GM12878 (cell line): ENCODE measurements around the gene MLXIP. TPM values are rescaled to one million over a fixed set of nuclear protein-coding genes. Genes with fewer than 3 reads are reported as not detected.
"Not testable (repeated sequence)": the region's sequence is repeated elsewhere in the genome, so short reads cannot be mapped to it uniquely, and the experiment has no call there.

ENCODE experiments used
- ATAC-seq: fragments of 200-7000 bp; cut with Tn5 transposase; 3 replicates; pipeline ENCODE4 v1.9.1; 2020; ENCODE audit warnings: mild to moderate bottlenecking, moderate library complexity
- BruUV-seq: library from RNA; stranded (reverse); fragments of 400-500 nt; replicated peaks from 2 replicates; lab custom pipeline; 2021; lab: Mats Ljungman, UMichigan
- CTCF ChIA-PET: fragments of 300-600 bp; sonication (Branson Sonifier 250); formaldehyde crosslinking; extraction: SDS; loops from one replicate; lab custom pipeline; 2021; ENCODE audit warnings: inconsistent platforms; lab: Yijun Ruan, JAX
- POLR2A ChIA-PET: fragments of 350-600 bp; formaldehyde crosslinking; extraction: SDS; loops from one replicate; lab custom pipeline; 2021; ENCODE audit warnings: inconsistent platforms; lab: Charles Lee
- RAD21 ChIA-PET: fragments of 300-600 bp; sonication (Branson Sonifier 250); formaldehyde crosslinking; loops from one replicate; lab custom pipeline; 2023; ENCODE audit warnings: antibody characterized with exemption; ENCODE audit not compliant: unreplicated experiment; lab: Charles Lee
- SMC1A ChIA-PET: fragments of 300-600 bp; sonication (Branson Sonifier 250); formaldehyde crosslinking; loops from one replicate; lab custom pipeline; 2023; ENCODE audit not compliant: unreplicated experiment, uncharacterized antibody; lab: Charles Lee
- DNase-seq: peaks from one replicate; pipeline ENCODE4 v3.0.0-alpha.2; 2011; ENCODE audit warnings: low read depth, low spot score
- FAIRE-seq: peaks from 3 replicates; lab custom pipeline; 2011; peaks lifted over from hg19 to GRCh38; lab: Jason Lieb, UNC
- H2AFZ ChIP-seq: 2 replicates; pipeline ENCODE4 v1.6.0; 2011; ENCODE audit warnings: low read depth, low read length, control low read depth; ENCODE audit not compliant: control insufficient read depth
- H3K27ac ChIP-seq: 2 replicates; pipeline ENCODE4 v1.5.1; 2011; ENCODE audit warnings: control low read depth; ENCODE audit not compliant: control insufficient read depth, insufficient read depth
- H3K27me3 ChIP-seq, 2 experiments: replicated peaks in 1 of 2; 2 replicates each; pipeline versions ENCODE4 v1.6.0 to v1.6.1; 2011; ENCODE audit warnings: low read length in 1 of 2; ENCODE audit not compliant: control insufficient read depth in 2 of 2, insufficient read depth in 2 of 2
- H3K36me3 ChIP-seq, 2 experiments: 2 replicates each; pipeline ENCODE4 v1.5.1; 2011; ENCODE audit warnings: low read length in 1 of 2; ENCODE audit not compliant: control insufficient read depth in 2 of 2, insufficient read depth in 2 of 2
- H3K4me1 ChIP-seq: 2 replicates; pipeline ENCODE4 v1.6.1; 2011; ENCODE audit warnings: mild to moderate bottlenecking, low read length, moderate library complexity, mixed read lengths; ENCODE audit not compliant: control insufficient read depth, insufficient read depth
- H3K4me2 ChIP-seq: 2 replicates; pipeline ENCODE4 v1.6.0; 2011; ENCODE audit warnings: control low read depth; ENCODE audit not compliant: control insufficient read depth, insufficient read depth
- H3K4me3 ChIP-seq: fragments of 200-600 bp; sonication (generic); 2 replicates; pipeline ENCODE4 v1.5.1; 2016
- H3K79me2 ChIP-seq: 2 replicates; pipeline ENCODE4 v1.6.0; 2011; ENCODE audit warnings: low read length; ENCODE audit not compliant: control insufficient read depth, insufficient read depth
- H3K9ac ChIP-seq: 2 replicates; pipeline ENCODE4 v1.8.0; 2011; ENCODE audit warnings: low read length, control low read depth, mixed read lengths; ENCODE audit not compliant: control insufficient read depth, insufficient read depth
- H3K9me3 ChIP-seq: replicated peaks from 3 replicates; pipeline ENCODE4 v1.5.1; 2011; ENCODE audit warnings: mild to moderate bottlenecking, low read length; ENCODE audit not compliant: control insufficient read depth, insufficient read depth
- H4K20me1 ChIP-seq: 2 replicates; pipeline ENCODE4 v1.6.0; 2011; ENCODE audit not compliant: control insufficient read depth, insufficient read depth
- BHLHE40 ChIP-seq, 2 experiments: fragments of 450-650 bp in 1 of 2; IDR thresholded peaks; 2 replicates each; pipeline ENCODE4 v1.6.1; 2011 to 2017; ENCODE audit warnings: low read depth in 2 of 2, borderline replicate concordance in 1 of 2, improper control_type of control experiment in 1 of 2, low read length in 1 of 2, mild to moderate bottlenecking in 1 of 2
- EED ChIP-seq: sonication (generic); IDR thresholded peaks from 2 replicates; pipeline ENCODE4 v1.6.1; 2016; ENCODE audit warnings: antibody characterized with exemption, low read depth
- GABPA ChIP-seq: IDR thresholded peaks from 2 replicates; pipeline ENCODE4 v1.6.1; 2014; ENCODE audit warnings: antibody characterized with exemption, low read depth, mild to moderate bottlenecking, inconsistent platforms
- KAT2A ChIP-seq: conservative IDR thresholded peaks from 2 replicates; pipeline ENCODE4 v1.6.1; 2011; ENCODE audit warnings: low read depth, low read length; ENCODE audit not compliant: control insufficient read depth
- NFYA ChIP-seq: IDR thresholded peaks from 2 replicates; pipeline ENCODE4 v1.6.1; 2011; ENCODE audit warnings: low read depth, mild to moderate bottlenecking, low read length, improper control_type of control experiment, borderline replicate concordance
- RB1 ChIP-seq: fragments of 450-650 bp; formaldehyde crosslinking; IDR thresholded peaks from 2 replicates; pipeline ENCODE4 v1.6.1; 2017; ENCODE audit warnings: mild to moderate bottlenecking, borderline replicate concordance
- TCF12 ChIP-seq: IDR thresholded peaks from 2 replicates; pipeline ENCODE4 v1.6.1; 2011; ENCODE audit warnings: low read depth, mild to moderate bottlenecking, low read length
- WGBS: methylation state at CpG from one replicate; pipeline ENCODE4 v1.1.6; 2016; ENCODE audit warnings: low lambda C conversion rate; ENCODE audit not compliant: insufficient replicate concordance, insufficient coverage; ENCODE audit errors: missing lambda C conversion rate; 5-methylcytosine and 5-hydroxymethylcytosine counted together
- in situ Hi-C: fragments of 300-500 bp; cut with MboI; formaldehyde crosslinking; loops from 9 replicates; pipeline ENCODE4 v1.14.3; 2018; ENCODE audit warnings: mixed read lengths
- intact Hi-C: fragments of 100-400 bp; cut with micrococcal nuclease; formaldehyde crosslinking; loops from one replicate; pipeline ENCODE4 v1.14.2; 2022; ENCODE audit not compliant: unreplicated experiment
- polyA plus RNA-seq, 11 experiments: library from polyadenylated mRNA; depleted of rRNA in 4 of 11; unstranded in 6 of 11; stranded (reverse) in 5 of 11; fragments of >200 nt; fragmentation: Nextera tagmentation in 4 of 11; fragmentation: Illumina TruSeq in 1 of 11; extraction: Ambion mirVana in 4 of 11; extraction: Trizol in 1 of 11; gene quantifications; 1 replicate in 1 of 11; 2 replicates in 10 of 11; pipeline versions ENCODE4 v1.2.1 to v1.2.3, GENCODE V29; 2011 to 2016; ENCODE audit warnings: inconsistent platforms in 2 of 11, missing spikeins in 2 of 11, low read depth in 1 of 11
- total RNA-seq, 4 experiments: library from RNA; depleted of rRNA in 3 of 4; stranded (reverse); fragments of >200 nt in 3 of 4; fragmentation: Illumina TruSeq in 1 of 4; extraction: Trizol in 1 of 4; gene quantifications; 2 replicates each; pipeline versions ENCODE4 v1.2.1 to v1.2.3, GENCODE V29; 2013 to 2021
- TF ChIP-seq, protein P1 (sequence below): fragments of 450-650 bp; IDR thresholded peaks from 2 replicates; pipeline ENCODE4 v1.6.1; 2017; ENCODE audit warnings: mild to moderate bottlenecking
- TF ChIP-seq, protein P2 (sequence below): fragments of 450-650 bp; IDR thresholded peaks from 2 replicates; pipeline ENCODE4 v1.6.1; 2018; ENCODE audit warnings: borderline replicate concordance, mild to moderate bottlenecking; ENCODE audit not compliant: partially characterized antibody

Gene MLXIP
- total and polyA plus RNA-seq, 10 of the 15 experiments (the other 5 are each of a cell fraction or from before 2014, with no cell fraction given): 1.1 to 23.7 (median 7.0) TPM

DNA sequence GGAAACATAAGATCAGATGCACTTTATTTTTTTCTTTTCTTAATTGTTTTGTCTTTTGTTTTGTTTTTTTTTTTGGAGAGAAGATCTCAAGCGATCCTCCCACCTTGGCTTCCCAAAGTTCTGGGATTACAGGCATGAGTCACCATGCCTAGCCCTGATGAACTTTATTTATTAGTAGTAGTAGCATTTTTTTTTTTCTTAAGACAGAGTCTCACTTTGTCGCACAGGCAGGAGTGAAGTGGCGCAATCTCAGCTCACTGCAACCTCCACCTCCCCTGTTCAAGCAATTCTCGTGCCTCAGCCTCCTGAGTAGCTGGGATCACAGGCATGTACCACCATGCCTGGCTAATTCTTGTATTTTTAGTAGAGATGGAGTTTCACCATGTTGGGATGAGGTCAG is 97.9 kb downstream of the MLXIP start:
- H3K36me3 ChIP-seq, CTCF ChIA-PET, BruUV-seq, H2AFZ ChIP-seq, H3K27me3 ChIP-seq, H3K79me2 ChIP-seq, H3K9ac ChIP-seq, DNase-seq, intact Hi-C loops, FAIRE-seq, H3K27ac ChIP-seq, H4K20me1 ChIP-seq, ATAC-seq, H3K4me3 ChIP-seq, H3K9me3 ChIP-seq, H3K4me2 ChIP-seq, in situ Hi-C loops, RAD21 ChIA-PET, H3K4me1 ChIP-seq: not testable (repeated sequence)
- POLR2A ChIA-PET: interaction anchor here (0.5 kb wide), 1 partner anchor 20 kb away, joined by 4 read pairs; no protein-coding TSS in a partner anchor
- 48% methylated on average over 4 of the region's 4 CpGs for WGBS
- SMC1A ChIA-PET: interaction anchor here (1.2 kb wide), 1 partner anchor 9 kb away, joined by 3 read pairs; no protein-coding TSS in a partner anchor

DNA sequence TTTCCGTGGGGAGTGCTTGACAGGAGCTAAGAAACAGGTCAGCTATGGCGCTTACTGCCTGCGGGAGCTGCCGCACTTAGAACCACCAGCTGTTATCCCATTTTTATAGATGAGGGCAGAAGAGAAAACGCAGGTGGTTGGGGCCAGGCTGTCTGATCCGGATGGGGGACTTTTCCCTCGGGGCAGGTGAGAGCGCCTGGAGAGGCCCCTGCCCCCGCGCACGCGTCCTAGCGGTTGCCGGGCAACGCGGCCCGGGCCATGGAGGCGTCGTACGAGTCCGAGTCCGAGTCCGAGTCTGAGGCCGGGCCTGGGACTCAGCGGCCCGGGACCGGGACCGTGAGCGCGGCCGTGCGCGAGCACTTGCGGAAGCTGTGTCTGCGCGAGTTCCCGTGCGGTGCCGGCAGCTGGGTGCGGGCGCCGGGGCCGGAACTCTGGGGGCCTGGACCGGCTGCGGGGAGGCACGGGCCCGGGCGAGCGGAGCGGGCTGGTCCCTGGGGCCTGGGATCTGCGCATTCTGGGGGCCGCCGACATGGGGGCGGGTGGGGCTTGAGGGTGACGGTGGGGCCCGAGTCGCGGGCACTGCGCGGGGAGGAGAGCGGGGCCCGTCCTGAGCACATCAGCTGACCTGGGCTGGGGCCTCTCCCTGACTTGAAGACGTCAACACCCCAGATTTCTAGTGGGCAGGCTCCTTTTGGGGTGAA is 104.5 kb downstream of the MLXIP start, which contains the start of gene LRRC43:
TSS of gene LRRC43 (plus strand) at position 237 of the 701 bp plus-strand sequence. CDS start at position 259, 22 bp downstream.
- Histone ChIP-seq H3K27ac (no peak within 1 kb of the TSS), H3K9ac (no peak within 1 kb of the TSS), H3K27me3 (no peaks in the 10 kb centered on the region; a peak in 1 of 4 replicates), H3K9me3 (no peaks in the 10 kb centered on the region), H3K79me2 (no peaks in the 10 kb centered on the region), H2AFZ (no peak within 1 kb of the TSS), H3K4me2 (peak within 1 kb of the TSS; percentile 66), H3K36me3 (no peaks in the 10 kb centered on the region), H4K20me1 (no peaks in the 10 kb centered on the region), H3K4me1 (peaks cover 7% of the 10 kb centered on the region), H3K4me3 (peak within 1 kb of the TSS; percentile 50; the same call in 1 of the 2 replicates)
- in situ Hi-C loops (no loop called here), intact Hi-C loops (no loop called here)
- DNase-seq (no peak), FAIRE-seq (no peak), ATAC-seq (peak; percentile 79)
- POLR2A ChIA-PET: interaction anchor here (0.7 kb wide), 1 partner anchor 113 kb away, joined by 9 read pairs; no protein-coding TSS in a partner anchor
- RAD21 ChIA-PET: interaction anchor here (0.9 kb wide), 1 partner anchor 115 kb away, joined by 3 read pairs; no protein-coding TSS in a partner anchor
- SMC1A ChIA-PET: interaction anchor here (0.7 to 1.3 kb wide), 2 partner anchors 35 to 50 kb away, joined by 3 read pairs; no protein-coding TSS in a partner anchor
- WGBS: 9% methylated on average over 40 of the region's 63 CpGs
- no TSS peak for BruUV-seq
- peak in 1 of 2 experiments; percentile 77; a peak in 2 of 4 replicates for TF ChIP-seq BHLHE40 (IDR thresholded peaks at IDR 0.05; ENCODE audit: borderline replicate concordance in 1 of 2, low read depth in 2 of 2, low read length in 1 of 2)
- no peak for TF ChIP-seq NFYA
- TF ChIP-seq, protein P1, sequence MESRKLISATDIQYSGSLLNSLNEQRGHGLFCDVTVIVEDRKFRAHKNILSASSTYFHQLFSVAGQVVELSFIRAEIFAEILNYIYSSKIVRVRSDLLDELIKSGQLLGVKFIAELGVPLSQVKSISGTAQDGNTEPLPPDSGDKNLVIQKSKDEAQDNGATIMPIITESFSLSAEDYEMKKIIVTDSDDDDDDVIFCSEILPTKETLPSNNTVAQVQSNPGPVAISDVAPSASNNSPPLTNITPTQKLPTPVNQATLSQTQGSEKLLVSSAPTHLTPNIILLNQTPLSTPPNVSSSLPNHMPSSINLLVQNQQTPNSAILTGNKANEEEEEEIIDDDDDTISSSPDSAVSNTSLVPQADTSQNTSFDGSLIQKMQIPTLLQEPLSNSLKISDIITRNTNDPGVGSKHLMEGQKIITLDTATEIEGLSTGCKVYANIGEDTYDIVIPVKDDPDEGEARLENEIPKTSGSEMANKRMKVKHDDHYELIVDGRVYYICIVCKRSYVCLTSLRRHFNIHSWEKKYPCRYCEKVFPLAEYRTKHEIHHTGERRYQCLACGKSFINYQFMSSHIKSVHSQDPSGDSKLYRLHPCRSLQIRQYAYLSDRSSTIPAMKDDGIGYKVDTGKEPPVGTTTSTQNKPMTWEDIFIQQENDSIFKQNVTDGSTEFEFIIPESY: no peak
- 0 out of 2 replicates have a peak, but pooled peaks have one; percentile 4 for TF ChIP-seq TCF12
- TF ChIP-seq KAT2A: no peak
- TF ChIP-seq EED: peak; percentile 50; the same call in 1 of the 2 replicates
- TF ChIP-seq GABPA: no peak
- TF ChIP-seq, protein P2, sequence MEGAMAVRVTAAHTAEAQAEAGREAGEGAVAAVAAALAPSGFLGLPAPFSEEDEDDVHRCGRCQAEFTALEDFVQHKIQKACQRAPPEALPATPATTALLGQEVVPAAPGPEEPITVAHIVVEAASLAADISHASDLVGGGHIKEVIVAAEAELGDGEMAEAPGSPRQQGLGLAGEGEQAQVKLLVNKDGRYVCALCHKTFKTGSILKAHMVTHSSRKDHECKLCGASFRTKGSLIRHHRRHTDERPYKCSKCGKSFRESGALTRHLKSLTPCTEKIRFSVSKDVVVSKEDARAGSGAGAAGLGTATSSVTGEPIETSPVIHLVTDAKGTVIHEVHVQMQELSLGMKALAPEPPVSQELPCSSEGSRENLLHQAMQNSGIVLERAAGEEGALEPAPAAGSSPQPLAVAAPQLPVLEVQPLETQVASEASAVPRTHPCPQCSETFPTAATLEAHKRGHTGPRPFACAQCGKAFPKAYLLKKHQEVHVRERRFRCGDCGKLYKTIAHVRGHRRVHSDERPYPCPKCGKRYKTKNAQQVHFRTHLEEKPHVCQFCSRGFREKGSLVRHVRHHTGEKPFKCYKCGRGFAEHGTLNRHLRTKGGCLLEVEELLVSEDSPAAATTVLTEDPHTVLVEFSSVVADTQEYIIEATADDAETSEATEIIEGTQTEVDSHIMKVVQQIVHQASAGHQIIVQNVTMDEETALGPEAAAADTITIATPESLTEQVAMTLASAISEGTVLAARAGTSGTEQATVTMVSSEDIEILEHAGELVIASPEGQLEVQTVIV: no peak
- TF ChIP-seq RB1: no peak
- CTCF ChIA-PET: no interaction called here
